GM21360 (cell line): Measurements from ENCODE around the gene HIPK2.
A peak's percentile ranks its signal among the peaks of the same experiment; 100 is the strongest.
"Not testable (repeated sequence)": the region's sequence is repeated elsewhere in the genome, so short reads cannot be mapped to it uniquely, and the experiment has no call there.

ENCODE experiments used
- ATAC-seq: cut with Tn5 transposase; IDR thresholded peaks from one replicate; pipeline ENCODE4 v1.9.1; 2021; ENCODE audit warnings: mild to moderate bottlenecking, moderate library complexity; ENCODE audit not compliant: unreplicated experiment

HIPK2 gene

GRCh38 chr7:139635526-139636302, 142.1 kb downstream of the HIPK2 start:
- ATAC-seq: no peak

DNA sequence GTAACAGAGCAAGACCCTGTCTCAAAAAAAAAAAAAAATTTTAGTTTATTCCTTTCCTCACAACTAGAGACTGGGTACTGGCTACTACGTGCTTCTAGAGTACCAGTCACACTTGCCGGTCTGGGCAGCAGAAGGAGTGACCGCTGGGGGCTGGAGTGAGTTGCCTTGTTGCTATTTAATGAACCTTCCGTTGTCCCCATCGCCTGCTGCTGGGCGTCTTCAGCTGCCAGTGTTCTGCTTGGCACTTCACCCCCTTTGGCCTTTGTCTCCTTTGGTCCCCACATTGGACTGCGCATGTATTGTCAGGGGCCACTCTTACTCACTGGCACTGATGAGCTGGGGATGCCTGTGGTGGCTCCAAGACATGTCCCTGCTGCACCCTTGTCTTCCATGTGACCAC, 143.7 kb downstream of the HIPK2 start:
- ATAC-seq: no peak

DNA sequence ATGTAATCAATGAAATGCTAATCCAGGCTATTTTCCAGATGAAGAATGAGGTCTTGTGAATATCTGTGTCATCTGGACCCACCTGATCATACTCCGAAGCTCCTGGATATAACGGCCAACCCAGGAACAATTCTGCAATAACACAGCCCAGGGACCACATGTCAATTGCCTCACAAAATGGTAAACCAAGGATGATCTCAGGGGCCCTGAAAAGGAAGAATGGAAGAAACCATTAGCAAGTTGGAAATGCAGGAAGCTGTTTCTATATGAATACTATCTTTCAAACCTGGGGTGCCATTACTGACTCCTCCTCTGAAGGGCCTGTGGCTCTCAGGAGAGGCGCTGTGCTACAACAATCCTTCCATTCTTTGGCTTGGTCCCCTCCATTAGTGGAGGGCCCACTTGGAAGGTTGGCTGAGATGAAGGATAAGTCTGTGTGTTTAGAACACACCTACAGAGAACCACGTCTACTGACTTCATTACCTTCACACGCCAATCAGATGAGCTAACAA, 146.2 kb downstream of the HIPK2 start:
- ATAC-seq: no peak

GRCh38 chr7:139630643-139631519, 146.9 kb downstream of the HIPK2 start:
- ATAC-seq: no peak

- no peak for ATAC-seq
Observed at GRCh38 chr7:139629392-139630082, 148.3 kb downstream of the HIPK2 start.

- ATAC-seq: no peak
Observed at GRCh38 chr7:139627831-139628230, 150.0 kb downstream of the HIPK2 start.

DNA sequence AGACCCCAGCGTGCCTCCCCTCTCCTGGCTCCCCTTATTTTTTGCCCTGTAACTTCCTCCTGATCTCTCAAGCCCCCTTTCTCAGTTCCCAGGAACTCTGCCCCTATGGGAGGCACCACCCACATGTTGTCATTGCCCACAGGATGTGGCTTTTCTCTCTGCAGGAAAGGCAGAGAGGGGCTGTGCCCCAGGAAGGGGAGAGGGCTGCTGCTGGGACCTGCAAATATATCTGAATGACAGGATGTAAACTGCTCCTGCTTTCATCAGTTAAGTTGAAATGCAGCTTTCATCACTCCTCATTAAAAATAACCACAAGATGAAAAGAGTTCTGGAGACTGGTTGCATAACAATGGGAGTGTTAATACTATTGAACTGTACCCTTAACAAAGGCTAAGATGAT, 151.0 kb downstream of the HIPK2 start:
- no peak for ATAC-seq

- no peak for ATAC-seq
Observed at GRCh38 chr7:139623518-139623917, 154.3 kb downstream of the HIPK2 start.

GRCh38 chr7:139620676-139621344, 157.0 kb downstream of the HIPK2 start:
- peak; percentile 64 for ATAC-seq

DNA sequence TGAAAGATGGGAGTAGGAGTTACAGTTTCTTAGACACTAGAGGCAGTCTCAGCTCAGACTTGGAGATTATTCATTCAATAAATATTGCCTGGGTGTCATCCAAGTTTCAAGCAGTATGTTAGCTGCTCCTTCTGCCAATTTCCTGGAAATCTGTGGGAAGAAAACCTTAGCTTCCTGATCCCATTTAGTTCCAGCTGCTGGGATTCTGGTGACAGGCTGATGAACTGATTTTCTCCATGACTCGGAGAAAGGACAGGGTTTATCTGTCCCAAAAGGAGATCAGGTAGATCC, 158.5 kb downstream of the HIPK2 start:
- no peak for ATAC-seq

- no peak for ATAC-seq
Observed at GRCh38 chr7:139618482-139619366, 159.1 kb downstream of the HIPK2 start.

DNA sequence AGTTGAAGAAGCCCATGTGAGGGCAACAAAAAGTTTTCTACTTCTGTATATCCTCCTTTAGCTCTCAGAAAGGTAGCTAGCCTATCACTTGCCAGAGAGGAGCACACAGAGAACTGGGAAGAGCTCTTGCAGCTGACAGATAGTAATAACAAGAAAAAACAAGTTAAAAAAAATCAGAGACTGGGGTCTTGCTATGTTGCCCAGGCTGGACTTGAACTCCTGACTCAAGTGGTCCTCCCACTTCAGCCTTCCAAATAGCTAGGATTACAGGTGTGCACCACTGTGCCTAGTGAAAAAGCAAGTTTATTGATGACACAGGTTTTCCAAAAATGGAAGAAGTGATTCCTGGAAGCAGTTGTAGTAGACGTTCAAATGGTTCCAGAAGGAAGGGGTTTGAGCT, 160.7 kb downstream of the HIPK2 start:
- no peak for ATAC-seq

DNA sequence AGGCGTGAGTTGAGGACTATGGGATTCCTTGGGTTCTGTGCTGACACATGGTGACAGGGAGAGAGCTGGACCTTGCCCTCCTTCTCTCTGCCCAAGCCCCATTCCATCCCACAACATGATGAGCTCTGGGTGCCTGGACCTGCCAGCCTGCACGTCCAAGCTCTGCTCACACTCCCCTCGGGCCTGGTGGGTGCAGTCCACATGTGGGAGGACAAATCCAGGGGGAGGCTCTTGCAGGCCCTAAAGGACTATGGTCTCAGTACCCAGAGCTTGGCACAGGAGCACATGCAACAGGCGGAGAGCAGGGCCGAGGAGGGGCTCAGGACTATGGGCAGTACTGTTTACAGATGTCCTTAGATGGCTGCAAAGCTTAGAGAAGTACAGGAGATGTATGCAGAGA, 162.9 kb downstream of the HIPK2 start:
- ATAC-seq: no peak

DNA sequence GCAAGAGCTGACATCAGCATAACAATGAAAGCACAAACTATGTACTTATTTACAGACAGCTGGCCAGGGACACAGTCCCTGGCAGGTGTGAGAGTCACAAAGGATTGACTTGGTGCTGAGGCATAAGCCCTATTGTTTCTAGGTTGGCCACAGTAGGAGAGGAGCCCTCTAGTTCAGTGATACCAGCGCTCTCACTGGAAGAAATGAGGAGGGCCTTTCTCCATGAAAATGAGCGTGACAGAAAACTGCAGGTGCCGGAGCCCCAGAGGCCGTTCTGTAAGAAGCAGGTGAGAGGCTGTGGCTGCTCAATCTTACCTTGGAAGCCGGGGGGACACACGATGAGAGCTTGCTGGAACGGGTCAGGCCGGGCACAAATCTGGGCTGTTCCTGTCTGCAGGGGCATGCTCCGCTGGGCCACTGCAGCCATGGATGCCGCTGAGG, 163.8 kb downstream of the HIPK2 start:
- ATAC-seq: no peak

DNA sequence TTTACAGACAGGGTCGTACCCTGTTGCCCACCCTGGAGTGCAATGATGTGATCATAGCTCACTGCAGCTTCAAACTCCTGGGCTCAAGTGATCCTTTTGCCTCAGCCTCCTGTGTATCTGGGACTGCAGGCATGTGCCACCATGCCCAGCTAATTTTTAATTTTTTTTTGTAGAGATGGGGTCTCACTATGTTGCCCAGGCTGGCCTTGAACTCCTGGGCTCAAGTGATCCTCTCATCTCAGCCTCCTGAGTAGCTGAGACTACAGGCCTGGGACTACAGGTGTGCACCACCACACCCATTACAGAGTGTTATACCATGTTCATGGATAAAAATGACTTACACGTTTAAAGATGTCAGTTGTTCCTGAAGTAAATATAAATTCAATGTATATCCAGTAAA, 166.2 kb downstream of the HIPK2 start:
- not testable (repeated sequence) for ATAC-seq

- no peak for ATAC-seq
Observed at GRCh38 chr7:139610595-139610994, 167.2 kb downstream of the HIPK2 start.

DNA sequence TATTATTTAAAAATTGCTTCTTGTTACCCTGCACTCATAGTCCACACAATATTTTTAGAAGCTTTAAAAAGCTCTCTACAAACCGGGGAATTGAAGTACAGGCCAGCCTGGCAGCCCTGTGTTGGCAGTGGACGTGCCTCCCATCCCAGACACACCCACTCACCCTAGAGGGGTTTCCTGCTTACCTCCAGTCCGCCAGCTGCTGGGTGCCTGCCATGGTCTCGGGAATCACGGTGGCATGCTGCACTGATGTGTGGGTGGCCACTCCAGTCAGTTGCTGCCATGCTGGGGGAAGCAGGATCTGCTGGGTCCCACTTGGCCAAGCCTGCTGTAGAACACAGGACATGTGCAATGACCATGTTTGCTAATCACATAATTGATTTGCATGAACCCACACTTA, 173.9 kb downstream of the HIPK2 start:
- no peak for ATAC-seq

DNA sequence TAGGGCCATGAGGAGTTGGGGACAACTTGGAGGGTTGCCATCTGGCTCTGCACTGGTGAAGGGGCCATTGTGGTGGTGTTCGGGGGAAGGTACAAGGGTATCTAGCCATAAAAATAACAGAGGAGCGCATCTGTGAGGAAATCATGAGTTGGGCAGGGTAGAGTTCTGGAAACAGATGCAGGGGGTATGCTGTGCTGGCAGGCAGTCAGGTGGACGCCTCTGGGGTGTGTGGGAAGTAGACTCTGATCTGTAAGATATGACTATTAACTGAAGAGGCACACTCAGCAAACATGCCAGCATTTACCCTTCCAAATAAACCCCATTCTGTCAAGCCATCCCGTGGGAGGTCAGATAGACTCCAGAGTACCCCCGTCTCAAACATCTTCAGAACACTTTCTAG, 174.5 kb downstream of the HIPK2 start:
- no peak for ATAC-seq

DNA sequence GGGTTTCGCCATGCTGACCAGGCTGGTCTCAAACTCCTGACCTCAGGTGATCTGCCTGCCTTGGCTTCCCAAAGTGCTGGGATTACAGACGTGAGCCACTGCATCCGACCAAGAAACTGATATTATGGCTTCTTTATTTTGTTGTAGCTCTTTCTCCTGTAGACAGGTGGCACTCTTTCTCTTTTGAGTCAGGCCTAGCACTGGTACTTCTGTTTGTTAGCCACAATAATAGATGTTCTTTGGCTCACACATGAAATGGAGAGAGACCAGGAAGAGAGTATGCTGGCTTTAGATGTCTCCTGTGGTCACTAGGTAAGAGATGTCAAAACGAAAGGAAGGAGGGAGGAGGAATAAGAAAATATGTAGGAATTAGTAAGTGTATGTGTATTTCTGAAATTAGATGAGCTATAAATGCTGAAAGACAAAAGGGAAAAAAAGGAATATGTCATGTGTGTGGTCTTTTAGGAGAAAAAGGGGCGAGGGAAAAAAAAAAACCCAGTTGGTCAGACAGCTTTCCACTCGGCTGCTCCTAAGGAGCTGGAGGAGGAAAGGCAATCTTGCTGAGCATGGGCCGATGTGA, 175.6 kb downstream of the HIPK2 start:
- ATAC-seq: no peak

DNA sequence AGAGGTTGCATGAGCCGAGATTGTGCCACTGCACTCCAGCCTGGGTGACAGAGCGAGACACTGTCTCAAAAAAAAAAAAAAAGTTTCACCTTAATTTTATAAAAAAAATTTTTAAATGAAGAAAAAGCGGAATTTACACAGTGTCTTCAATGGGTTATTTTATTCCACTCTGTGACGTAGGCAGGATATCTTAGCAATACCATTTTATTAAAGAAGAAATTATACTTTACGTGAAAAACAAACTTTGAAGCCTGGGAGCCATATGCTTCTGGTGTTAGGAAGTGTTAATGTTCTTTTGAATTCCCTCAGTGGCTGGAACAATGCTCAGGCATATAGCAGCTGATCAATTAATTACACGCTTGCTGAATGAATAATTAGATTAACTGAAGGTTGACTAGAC, 176.6 kb downstream of the HIPK2 start:
- no peak for ATAC-seq
